ENCODE measurements around the gene PRKCZ.
"Not testable (repeated sequence)": the region's sequence is repeated elsewhere in the genome, so short reads cannot be mapped to it uniquely, and the experiment has no call there.

The PRKCZ gene

DNA sequence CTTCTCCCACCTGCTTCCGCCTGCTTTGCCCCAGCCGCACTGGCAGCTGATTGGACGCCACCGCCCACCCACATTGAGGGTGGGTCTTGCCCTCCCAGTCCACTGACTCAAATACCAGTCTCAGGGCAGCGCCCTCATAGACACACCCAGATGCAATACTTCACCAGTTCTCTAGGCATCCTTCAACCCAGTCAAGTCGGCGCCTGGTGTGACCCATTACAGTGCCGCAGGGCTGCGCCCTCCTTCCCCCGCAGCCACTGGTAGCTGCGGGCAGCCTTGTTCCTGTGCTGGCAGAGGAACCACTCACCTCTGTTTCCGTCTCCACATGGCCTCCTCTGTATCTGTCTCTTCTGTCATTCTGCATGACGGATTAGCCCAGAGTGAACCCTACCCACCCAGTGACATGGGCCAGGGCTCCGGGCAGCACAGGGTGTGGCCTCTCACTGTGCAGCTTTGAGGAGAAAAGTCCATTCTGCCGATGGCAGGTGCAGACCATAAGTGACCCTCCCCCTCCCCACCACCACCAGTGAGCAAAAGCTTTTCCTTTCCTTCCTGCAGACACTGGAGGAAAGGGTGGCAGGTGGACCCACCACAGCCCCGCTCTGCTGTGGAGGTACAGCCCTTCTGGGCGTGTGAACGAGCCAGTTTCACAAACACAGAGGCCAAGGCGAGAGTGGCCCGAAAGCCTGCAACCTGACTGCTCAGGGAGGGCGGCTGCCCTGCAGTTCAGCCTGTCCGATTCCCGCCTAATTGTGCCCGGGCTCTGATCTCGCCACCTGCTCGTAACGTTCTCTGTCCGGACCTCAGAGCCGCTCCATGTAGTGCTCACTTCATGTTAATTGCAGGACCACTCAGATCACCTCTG is 87.3 kb downstream of the PRKCZ start:
- no peak for DNase-seq

DNA sequence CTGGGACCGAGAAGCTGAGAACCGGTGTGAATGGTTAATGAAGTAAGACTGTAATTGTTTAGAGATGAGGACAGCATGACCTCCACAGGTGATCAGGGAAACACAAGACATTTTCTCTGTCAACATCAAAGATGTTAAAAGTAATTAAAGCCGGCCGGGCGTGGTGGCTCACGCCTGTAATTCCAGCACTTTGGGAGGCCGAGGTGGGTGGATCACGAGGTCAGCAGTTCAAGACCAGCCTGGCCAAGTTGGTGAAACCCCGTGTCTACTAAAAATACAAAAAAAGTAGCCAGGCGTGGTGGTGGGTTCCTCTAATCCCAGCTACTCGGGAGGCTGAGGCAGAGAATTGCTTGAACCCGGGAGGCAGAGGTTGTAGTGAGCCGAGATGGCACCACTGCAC is 88.9 kb downstream of the PRKCZ start:
- not testable (repeated sequence) for DNase-seq

DNA sequence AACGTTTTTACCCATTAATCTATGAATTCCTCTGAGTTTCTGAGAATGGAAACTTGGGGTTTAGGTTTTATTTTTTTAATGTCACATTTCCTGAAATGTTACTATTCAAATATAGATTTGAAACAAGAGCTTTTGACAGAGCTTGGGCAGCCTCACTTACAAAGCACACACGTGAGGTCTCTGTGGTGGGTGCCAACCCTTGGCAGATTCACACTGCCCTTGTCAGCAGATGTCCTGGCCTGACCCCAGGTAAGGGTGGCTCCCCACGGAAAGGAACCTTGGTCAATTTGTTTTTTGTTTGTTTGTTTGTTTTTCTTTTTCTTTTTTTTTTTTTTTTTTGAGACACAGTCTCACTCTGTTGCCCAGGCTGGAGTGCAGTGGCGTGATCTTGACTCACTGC is 90.8 kb downstream of the PRKCZ start:
- DNase-seq: no peak

DNA sequence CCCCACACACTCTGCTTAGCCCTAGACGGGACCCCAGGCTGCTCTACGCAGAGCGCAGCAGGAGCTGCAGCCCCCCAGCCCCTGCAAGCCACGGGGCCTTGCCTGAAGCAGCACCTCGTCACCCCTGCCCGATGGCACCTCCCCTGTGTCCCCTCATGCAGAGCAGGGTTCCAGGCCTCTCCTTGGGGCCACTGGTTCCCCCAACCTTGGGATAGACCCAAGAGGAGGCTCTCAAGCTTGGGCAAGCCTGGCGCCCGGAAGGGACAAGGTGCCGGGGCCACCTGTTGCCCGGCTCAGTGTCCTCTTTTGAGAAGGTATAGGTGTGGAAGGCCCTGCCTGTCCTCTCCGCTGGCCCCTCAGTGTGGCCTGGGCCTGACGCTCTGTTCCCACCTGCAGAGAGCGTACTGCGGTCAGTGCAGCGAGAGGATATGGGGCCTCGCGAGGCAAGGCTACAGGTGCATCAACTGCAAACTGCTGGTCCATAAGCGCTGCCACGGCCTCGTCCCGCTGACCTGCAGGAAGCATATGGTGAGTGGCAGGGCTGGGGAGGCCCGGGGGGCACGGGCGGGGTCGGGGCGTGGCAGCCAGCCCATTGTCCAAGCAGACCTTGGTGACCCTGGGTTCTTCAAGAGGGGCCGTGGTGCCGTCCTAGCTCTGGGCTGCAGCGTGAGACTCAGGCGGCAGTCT is 93.7 kb downstream of the PRKCZ start:
- no peak for DNase-seq

DNA sequence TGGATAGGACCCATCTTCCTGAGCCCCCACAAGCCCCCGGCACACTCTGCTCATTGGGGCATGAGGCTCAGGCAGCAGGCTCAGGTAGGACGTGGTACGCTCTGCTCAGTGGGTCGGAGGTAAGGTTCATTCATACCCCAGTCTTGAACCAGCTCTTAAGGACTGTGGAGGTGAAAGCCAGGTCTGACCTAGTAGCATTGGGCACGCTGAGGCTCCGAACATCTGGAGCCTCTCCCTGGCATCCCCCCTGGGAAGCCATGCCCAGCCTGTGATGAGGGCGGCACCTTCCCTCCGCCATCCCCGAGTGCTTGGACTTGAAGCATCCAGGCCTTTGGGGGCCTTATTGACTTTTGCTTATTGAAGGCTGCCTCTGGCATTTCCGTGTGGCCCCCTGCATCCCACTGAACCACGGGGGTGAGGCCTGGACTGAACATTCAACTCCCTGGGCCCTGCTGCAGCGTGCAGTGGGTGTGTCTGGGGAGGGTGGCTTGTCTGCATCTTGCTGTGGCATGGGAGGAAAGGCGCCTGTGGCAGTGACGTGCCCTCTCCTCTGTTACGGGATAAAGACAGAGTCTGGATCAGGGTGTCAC is 94.4 kb downstream of the PRKCZ start:
- no peak for DNase-seq

- no peak for DNase-seq
These were observed 96.0 kb downstream of the PRKCZ start for GRCh38 chr1:2145946-2146835.

- DNase-seq: no peak
These were observed 96.8 kb downstream of the PRKCZ start for GRCh38 chr1:2146836-2147517.

DNA sequence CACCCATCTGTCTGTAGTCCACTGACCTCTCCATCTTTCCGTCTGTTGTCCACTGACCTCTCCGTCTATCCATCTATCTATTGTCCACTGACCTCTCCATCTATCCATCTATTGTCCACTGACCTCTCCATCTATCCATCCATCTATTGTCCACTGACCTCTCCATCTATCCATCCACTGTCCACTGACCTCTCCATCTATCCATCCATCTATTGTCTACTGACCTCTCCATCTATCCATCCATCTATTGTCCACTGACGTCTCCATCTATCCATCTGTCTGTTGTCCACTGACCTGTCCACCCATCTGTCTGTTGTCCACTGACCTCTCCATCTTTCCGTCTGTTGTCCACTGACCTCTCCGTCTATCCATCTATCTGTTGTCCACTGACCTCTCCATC is 97.7 kb downstream of the PRKCZ start:
- not testable (repeated sequence) for DNase-seq

DNA sequence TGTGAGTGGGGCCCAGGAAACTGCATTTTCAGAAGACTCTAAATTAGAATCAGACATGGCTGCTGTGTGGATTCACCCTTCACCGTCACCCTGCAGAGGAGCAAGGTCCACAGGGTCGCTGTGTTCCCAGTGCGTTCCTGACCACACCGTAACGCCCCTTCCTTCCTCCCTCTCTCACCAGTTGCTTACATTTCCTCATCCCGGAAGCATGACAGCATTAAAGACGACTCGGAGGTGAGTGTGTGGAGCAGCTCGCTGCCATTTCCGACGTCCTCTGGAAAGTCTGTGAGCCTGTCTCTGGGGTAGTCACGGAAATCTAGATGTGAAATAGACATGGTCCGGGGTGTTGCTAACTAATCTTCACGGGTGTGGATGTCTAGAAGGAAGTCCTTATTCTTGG is 98.5 kb downstream of the PRKCZ start:
- DNase-seq: no peak

- DNase-seq: no peak
These were observed 100.6 kb downstream of the PRKCZ start for GRCh38 chr1:2150801-2151200.

GRCh38 chr1:2151252-2151651 is 101.0 kb downstream of the PRKCZ start:
- no peak for DNase-seq

DNA sequence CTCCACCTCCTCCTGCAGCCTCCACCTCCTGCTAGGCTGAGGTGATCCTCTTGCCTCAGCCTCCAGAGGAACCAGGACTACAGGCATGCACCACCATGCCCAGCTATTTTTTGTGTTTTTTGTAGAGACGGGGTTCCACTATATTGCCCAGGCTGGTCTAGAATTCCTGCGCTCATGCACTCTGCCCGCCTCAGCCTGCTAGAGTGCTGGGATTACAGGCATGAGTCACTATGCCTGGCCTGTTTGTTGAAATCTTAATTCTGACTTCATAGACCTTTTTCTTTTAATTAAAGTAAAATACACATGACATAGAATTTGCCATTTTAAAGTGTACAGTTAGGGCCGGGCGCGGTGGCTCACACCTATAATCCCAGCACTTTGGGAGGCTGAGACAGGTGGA is 101.7 kb downstream of the PRKCZ start:
- no peak for DNase-seq

GRCh38 chr1:2152954-2153353 is 102.7 kb downstream of the PRKCZ start:
- no peak for DNase-seq

DNA sequence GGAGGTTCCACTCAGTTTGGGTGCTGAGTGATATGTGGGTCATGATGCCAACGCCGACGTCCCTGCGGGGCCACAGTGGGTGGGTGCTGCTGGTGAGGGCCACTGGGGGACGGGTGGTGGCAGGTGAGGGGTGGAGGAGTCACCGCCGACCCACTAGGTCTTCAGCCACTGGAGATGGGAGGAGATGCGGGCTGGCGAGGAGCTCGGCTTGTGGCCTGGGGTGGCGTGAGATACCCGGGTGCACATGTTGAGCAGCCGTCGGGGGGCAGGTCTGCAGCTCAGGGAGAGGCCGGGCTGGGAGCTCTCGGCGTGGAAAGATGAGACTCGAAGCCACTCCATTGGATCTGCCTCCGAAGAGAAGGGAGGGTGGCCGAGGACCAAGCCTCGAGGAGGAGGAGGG is 103.8 kb downstream of the PRKCZ start:
- DNase-seq: no peak

- no peak for DNase-seq
These were observed 105.0 kb downstream of the PRKCZ start for GRCh38 chr1:2155147-2155598.

GRCh38 chr1:2155788-2156187 is 105.6 kb downstream of the PRKCZ start:
- no peak for DNase-seq

DNA sequence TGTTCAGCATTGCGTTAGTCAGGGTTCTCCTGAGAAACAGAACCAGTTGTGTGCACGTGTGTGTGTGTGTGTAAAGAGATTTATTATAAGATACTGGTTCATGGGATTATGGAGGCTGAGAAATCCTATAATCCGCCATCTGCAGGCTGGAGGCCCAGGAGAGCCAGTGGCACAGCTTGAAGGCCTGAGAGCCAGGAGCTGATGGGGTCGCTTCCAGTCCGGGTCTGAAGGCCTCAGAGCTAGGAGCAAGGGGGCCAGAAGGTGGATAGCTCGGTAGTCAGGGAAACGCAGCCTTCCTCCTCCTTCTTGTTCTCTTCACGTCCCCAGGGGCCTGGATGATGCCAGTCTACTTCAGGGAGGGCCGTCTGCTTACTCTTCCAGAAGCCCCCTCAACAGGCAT is 106.7 kb downstream of the PRKCZ start:
- no peak for DNase-seq

DNA sequence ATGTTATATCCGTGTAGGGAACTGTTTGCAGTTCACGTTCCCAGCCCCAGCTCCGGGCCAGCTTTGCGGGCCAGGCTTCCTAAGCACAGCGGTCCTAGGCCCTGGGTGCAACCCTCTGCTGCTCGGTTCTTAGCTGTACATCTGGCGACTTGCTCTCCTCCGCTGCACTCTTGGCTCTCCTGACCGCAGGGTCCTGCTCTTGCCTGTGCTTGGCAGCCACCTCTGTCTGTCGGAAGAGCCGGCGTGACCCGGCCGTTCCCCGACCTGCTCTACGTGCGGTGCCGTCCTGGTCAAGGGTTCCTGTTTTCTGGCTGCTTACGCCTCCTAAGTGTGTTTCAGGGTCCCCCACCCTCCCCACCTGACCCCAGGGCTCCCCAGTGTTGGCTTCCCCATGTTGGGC is 107.6 kb downstream of the PRKCZ start:
- no peak for DNase-seq

DNA sequence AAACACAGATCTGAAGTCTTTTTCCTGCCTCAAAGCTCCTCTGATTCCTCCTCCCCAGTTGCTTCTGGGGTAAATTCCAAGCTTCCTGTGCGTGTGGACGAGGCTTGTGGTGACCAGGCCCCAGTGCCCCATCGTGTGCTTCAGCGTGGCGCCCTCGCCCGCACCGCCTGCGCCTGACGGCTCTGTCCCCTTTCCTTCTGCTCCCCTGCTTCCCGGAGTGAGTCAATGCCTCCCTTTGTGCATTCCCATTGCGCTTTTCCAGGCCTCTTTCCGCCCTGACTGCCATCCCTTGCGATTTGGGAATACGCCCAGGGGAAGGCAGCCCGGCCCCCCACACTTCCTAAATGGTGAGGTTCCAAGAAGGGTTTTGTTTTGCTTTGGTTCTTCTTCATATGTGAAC is 108.1 kb downstream of the PRKCZ start:
- no peak for DNase-seq

- DNase-seq: no peak
These were observed 108.9 kb downstream of the PRKCZ start for GRCh38 chr1:2159124-2159523.

- no peak for DNase-seq
These were observed 110.5 kb downstream of the PRKCZ start for GRCh38 chr1:2160451-2161300.
